Right hindlimb (tissue), 1 donor: Measurements from ENCODE around the gene MIEN1.

Experiments
- DNase-seq: peaks from one replicate; pipeline ENCODE4 v3.0.0-alpha.2; 2018

MIEN1 gene

GRCh38 chr17:39696731-39697130, 33.6 kb downstream of the MIEN1 start:
- no peak for DNase-seq

GRCh38 chr17:39695089-39695474, 35.2 kb downstream of the MIEN1 start:
- DNase-seq: no peak

- no peak for DNase-seq
These were observed 35.7 kb downstream of the MIEN1 start for GRCh38 chr17:39694593-39694992.

GRCh38 chr17:39688945-39689344, 41.4 kb downstream of the MIEN1 start:
- no peak for DNase-seq

- no peak for DNase-seq
These were observed 41.9 kb downstream of the MIEN1 start for GRCh38 chr17:39688475-39688835.

- peak; percentile 92 for DNase-seq
These were observed 42.5 kb downstream of the MIEN1 start, which contains the start of gene PGAP3 for GRCh38 chr17:39687546-39688474. TSS of gene PGAP3 (minus strand) at chr17:39688057. CDS start at chr17:39688014, 43 bp downstream.

GRCh38 chr17:39687101-39687545, 43.2 kb downstream of the MIEN1 start:
- DNase-seq: no peak

GRCh38 chr17:39684369-39685192, 45.8 kb downstream of the MIEN1 start:
- DNase-seq: no peak

GRCh38 chr17:39683295-39683939, 46.9 kb downstream of the MIEN1 start:
- DNase-seq: no peak

- no peak for DNase-seq
These were observed 50.7 kb downstream of the MIEN1 start for GRCh38 chr17:39679521-39680192.
